CD4-positive, alpha-beta T cell treated with Interleukin-17A for 1 hour (primary cell): ENCODE results near the gene PDIA5.

Source experiments
- DNase-seq: peaks from one replicate; pipeline ENCODE4 v3.0.0-alpha.2; 2020

Gene PDIA5

DNA sequence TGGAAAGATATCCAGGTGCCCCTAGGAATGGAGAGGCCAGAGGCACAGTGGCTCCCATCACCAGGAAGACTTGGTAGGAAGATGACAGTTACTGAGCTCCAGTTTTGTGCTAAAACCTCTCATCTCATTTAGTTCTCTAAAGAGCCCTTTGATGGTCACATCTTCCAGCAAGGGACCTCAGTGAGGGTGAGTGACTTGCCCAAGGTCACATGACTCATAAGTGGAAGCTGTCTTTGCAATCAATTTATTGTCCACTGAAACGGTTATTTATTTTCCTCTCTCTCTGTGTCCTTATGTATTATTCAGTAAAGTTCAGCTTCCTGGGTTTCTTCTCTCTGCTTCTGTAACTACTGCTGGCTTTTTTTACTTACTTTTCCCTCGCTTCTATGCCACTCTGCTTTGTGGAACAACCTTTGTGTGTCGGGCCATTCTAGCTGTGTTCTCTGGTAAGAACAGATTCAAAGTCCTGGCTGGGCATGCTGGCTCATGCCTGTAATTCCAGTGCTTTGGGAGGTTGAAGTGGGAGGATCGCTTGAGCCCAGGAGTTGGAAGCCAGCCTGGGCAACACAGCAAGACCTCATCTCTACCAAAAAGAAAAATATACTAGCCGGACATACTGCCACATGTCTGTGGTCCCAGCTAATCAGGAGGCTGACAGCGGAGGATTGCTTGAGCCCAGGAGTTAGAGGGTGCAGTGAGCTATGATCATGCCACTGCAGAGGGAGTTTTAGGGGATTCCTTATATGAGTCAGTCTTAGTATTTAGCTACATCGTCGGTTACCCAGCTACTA lies 55.9 kb downstream of the PDIA5 start:
- DNase-seq = no peak

DNA sequence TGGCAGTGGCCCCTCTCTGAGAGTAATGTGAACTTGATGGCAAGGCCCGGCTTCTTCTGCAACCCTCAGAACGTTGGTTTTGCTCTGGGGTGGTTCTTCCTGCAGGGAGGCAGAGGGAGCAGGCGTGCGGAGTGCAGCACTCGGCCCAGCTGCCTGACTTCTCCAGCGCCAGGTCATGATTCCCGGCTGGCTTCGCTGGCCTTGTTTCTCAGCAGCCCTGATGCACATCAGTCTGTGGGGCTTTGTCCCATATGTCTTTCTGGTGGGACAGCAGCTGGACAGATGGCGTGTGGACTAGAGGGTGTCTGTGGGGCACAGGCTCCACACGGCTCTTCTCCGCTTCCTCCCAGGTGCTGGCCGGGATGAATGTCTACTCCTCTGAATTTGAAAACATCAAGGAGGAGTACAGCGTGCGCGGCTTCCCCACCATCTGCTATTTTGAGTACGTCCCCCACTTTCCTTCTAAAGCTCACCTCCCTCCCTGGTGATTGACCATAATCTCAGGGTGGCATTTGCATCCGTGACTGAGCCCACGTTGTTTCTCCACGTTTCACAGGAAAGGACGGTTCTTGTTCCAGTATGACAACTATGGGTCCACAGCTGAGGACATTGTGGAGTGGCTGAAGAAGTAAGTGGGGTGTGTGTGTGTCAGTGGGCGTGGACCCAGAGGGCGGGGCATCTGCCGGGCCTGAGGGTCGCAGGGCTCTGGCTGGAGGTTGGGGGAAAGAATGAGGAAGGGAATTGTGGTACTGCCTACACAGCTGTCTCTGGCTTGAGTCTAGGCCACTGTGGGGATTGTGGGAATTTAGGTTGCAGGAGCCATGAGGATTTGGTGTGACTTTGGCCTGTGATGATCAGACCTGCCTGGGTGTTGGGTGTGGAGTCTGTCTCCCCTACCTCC lies 57.1 kb downstream of the PDIA5 start:
- DNase-seq = no peak

DNA sequence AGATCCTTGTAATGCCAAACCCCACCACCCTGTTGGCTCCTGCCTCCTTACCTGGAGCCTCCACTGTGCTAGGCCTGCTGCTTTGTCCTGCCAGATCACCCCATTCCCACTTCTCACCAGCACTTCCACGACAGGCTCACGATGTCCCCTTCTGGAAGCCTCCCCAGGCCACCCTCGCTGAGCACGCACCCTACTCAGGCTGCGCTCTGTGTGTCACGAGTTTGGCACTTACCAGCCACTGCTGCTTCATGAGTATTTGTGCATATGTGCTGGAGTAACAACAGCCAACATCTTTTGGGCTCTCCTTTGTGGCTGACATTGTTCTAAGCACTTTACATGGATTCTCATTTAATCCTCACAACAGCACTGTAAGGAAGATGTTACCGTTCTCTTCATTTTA lies 58.1 kb downstream of the PDIA5 start:
- no peak for DNase-seq

DNA sequence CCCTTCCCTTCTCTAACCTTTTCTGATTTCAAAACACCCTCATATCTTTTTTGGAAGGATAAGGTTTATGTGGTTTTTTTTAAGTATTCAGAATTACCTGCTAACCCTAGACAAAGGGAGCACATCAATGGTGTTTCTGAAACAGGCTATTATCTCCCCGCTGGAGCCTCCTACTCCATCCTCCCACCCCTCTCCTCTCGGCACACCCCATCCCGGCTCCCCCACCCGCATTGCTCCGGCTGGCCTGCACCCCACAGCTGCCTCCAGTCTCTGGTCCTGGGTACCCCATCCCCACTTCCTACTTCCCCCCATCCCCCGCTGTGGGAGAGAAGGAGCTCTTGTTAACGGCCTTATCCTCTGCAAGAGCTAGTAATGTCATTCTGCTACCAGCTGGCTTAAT lies 59.2 kb downstream of the PDIA5 start:
- no peak for DNase-seq

DNA sequence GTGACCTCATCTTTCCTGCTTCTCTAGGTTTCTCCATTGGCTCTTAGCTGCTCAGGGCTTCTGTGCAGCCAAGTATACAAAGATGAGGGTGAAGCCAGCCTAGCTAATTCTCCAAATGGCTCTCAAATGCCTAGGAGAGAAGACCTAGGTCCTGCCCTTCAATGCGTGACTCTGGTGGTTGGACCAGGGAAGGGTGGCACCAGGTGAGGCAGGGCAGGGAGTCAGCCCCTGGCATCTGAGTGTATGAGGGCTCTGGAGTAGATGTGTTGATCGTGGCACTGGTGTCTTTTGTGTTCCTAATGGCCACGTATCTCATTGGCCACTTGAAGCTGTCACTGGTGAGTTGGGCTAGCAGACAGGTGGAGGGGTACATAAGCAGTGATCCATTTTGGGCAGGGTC lies 59.8 kb downstream of the PDIA5 start:
- DNase-seq = no peak

DNA sequence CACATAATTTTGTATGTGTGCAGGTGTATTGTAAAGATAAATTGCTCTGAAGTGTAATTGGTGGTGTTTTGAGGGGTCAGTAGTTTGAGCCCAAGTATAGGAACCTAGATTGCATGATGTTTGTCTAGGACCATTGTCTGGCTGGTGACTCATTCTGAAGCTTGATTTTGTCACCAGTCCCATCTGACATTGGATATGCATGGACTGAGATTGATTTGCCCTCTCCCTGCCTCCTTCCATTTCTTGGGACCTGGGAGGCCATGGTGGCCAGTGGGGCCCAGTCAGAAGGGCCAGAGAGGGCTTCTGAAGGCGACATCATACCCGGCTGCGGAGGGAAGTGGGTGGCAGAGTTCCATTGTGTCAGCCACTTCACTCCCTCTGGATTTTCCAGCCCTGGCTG lies 62.3 kb downstream of the PDIA5 start:
- no peak for DNase-seq

DNA sequence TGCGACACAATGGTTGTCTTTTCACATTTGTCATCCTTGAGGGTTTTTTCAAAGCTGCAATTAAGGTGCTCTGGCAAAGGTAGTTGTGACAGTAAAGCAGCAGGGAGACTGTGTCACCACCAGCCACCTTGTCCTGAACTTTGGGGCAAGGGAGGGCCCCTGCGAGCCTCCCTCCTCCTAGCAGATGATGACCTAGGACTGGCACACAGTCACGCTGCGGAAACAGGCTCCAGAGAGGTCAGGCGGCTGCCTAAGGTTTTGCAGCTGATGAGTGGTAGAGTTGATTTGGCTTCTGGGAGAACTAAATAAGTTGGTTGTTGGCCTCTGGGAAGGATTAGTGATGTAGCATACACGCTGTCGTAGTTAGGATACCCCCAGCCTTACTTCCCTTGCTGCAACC lies 62.7 kb downstream of the PDIA5 start:
- no peak for DNase-seq

DNA sequence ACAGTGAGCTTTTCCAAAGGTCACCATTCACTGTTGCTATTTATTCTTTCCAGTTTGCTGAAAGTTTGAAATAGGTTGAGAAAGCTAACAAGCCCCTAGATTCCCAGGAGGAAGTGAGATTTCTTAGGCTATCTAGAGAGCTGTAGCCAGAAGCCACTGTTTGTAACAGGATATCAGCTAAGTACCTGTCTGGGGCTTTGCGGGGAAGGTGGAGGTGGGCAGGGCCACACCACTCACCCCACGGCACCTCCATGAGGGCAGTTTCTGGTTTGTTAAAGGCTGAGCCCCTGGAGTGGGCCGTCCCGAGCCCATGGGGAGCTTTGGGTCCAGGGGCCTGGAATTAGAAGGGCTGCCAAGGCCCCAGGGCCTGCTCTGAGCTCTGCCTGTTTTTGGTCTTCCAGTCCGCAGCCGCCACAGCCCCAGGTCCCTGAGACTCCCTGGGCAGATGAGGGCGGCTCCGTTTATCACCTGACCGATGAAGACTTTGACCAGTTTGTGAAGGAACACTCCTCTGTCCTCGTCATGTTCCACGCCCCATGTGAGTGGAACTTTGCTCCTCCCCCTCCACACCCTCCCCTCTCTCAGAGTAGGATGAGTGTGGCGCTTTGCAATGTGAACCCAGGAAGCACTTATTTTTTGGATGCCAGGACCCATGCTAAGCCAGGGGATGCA lies 63.4 kb downstream of the PDIA5 start:
- no peak for DNase-seq

DNA sequence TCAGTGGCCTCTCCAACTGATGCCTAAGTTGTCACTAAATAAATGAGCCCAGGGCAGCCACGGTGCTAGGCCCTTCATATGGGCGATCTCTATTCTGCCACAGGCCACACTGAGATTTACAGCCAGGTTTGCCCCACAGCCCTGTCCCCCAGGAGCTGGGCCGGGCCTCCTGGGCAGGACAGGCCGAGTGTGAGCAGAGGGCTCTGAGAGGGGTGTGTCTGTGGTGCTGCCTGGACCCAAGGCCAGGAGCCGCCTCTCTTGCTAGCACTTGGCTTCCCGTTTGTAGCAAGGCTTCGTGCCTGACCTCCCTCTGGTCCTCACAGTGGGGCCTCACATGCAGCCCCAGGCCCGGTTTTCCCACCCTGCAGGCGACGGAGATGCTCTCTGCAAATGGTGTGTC lies 67.8 kb downstream of the PDIA5 start:
- DNase-seq = no peak

DNA sequence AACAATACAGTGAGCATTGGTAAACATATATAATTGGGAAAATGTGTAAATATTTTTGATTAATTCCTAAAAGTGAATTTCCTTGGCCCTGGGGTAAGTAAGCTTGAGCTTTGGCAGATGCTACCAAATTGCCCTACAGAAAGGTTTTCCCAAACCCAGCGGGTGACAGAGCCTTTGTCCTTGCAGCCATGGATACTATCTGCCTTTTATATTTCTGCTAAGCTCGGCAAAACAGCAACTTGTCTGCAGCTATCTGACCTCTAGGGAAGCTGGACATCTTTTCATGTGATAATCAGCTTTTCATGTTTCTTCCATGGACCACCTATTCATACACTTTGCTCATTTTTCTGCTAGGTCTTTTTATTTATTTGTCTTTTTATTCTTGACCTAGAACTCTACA lies 70.2 kb downstream of the PDIA5 start:
- DNase-seq = no peak

DNA sequence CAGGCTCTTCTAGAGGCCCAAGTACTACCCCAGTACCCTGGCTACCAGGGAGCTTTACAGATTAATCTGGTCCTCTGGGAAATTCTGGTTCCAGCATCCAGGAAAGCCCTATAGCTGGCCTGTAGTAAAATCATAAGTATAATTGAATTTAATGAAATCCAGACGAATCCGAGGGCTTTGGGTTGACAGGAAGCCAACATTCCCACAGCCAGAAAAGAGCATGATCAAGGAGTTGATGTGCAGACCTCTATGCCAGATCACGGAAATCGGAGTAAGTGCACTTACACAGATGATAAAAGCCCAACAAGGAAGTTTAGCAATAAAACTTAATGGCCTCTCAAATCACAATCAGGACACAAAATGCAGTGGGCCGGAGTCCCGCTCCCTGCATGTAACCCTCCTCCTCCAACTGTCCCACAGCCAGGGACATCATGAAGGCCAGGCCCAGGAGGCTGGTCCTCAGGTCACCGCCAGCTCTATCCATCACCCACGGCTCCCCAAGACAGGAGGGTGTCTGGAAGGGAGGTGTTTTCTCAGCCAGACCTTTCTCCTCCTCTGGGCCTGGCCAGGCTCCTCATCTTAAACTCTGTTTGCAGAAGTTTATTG lies 72.1 kb downstream of the PDIA5 start:
- DNase-seq = no peak

DNA sequence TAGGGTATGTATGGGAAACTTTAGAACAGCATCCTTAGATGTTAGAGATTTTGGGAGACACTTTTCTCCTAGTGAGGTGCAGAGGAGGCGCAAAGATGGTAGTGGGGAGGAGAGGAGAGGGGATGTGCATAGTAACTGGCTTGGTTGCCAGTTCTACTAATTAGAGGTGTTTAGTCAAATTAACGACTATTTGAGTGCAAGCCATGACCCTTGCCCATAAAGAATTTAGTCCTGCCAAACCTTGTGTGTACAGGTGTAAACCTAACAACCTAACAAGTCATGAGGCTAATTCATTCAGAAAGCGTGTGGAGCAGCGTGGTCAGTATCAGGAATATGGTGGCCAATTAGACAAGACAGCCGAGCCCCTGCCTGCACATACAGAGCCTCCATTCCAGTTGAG lies 72.7 kb downstream of the PDIA5 start:
- DNase-seq = no peak

DNA sequence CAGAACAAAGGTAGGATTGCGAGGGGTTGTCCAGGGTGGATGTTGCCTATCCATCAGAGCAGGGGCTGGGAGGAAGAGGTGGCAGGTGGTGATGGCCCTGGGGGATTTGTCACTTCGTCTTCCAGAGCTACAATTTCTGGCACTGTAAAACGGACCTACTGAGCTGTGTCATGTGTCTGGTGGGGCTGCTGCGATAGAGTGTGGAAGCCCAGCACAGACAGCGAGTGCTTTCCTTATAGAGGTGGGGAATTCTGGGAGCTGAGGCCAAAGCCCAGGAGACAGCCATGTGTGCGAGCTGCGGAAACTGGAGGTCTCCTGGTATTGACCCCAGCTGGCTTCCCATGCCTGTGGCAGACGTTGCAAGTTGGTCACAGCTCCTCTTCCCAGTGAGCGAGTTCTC lies 73.7 kb downstream of the PDIA5 start:
- DNase-seq = no peak

DNA sequence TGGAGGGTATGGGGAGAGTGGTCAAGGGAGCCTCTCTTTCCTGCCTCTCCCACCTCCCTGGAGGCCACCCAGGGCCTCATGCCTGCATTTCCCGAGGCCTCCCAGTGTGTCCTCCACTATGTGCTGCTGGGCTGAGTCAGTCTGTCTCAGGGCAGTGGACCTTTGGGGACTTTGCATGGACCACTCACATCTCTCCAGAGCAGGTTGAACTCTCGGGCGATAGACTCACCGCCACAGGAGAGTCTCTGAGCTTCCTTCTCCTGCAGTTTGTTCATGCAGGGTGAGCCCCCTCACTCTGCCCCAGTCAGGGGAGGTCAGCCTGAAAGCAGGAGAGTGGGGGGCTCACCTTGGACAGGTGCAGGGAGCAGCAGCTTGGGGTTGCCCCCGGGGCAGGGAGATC lies 74.5 kb downstream of the PDIA5 start:
- no peak for DNase-seq

DNA sequence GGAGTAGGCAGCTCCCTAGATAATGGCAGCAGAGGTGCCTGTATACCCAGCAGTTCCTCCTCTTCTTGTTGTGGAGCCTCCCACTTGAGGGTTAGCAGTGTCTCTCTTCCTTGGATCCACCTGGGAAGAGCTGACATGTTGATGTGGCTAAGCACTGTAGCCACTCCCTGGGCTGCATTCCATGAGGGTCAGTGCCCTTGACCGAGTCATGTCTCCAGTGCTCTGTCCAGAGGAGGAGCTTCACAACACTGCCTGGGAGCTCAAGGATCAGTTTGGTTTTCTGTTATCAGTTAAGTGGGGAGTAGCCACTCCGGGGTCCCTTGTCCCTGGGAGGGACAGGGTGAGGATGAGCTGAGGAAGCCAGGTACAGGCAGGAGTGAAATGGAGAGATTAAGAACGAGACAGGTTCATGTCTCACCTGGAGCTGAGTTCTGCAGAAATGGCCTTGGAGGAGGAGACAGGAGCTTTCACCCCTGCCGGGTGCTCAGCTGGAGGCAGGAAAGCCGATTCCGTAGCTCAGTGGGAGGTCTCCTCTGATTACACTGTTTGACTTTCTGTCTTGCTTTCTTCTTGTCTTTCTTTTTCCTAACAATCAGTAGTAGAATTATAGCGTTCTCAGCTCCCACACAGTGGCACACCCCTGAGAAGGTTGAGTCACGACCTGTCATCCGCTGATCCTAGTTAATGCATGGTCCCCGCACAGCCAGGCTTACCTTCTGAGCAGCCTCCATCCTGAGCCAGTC lies 77.0 kb downstream of the PDIA5 start:
- no peak for DNase-seq

DNA sequence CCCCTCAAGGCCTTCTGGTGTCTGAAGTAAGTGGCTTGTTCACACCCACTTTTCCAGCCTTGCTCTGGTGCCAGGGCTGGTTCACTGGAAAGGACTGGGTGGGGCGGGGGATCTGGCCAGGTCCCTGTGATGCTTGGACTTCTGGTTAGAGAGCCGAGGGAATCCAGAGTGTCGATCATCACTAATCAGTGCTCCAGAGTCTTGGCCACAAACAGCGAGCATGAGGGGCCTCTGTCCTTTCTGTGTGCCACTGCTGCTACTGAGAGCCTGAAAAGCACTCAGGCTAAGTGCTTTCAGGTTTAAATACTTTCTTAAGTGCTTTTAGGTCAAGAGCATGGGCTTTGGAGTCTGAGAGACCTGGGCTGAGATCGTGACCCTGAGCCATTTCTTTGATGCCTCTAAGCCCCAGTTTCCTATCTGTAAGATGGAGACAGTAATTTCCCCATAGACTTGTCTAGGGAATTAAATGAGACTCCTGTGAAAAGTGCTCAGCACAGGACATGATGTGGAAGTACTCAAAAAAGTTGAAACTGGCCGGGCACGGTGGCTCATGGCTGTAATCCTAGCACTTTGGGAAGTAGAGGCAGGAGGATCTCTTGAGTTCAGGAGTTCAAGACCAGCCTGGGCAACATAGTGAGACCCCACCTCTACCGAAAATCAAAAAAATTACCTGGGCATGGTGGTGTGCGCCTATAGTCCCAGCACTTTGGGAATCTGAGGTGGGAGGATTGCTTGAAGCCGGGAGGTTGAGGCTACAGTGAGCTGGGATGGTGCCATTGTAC lies 81.1 kb downstream of the PDIA5 start:
- no peak for DNase-seq

DNA sequence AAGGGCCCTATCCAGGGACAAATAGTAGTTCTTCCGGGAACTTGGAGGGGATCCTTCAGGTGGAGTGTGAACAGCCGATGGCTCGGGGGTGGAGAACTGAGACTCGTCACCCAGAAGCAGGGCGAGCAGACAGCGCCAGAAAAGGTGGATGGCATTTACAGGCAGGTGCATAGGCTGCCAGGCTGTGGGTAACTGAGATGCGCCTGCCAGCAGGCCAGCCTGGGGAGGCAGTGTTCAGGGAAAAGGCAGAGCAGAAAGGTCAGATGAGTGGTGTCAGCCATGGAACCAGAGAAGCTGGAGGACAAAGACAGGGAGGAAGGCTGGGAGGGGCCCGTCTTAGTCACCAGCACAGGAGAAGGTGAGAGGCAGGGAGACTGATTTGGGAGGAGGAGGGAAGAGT lies 81.9 kb downstream of the PDIA5 start:
- DNase-seq = no peak

DNA sequence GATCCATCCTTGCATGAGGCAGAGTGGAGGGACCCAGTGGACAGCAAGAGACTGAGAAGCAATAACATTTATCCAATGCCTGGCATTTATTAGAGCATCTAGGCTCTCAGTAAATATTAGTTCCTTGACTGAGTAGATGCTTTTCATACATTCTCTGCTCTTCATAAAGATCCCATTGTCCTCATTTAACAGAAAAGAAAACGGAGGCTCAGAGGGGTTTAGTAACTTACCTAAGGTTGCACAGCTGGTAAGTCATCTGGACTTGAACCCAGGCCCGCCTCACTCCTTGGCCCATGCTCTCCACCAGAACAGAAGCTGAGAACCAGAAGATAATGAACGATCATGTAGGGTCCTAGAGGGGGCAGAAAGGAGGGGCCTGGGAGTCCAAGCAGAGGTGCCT lies 82.7 kb downstream of the PDIA5 start:
- no peak for DNase-seq

DNA sequence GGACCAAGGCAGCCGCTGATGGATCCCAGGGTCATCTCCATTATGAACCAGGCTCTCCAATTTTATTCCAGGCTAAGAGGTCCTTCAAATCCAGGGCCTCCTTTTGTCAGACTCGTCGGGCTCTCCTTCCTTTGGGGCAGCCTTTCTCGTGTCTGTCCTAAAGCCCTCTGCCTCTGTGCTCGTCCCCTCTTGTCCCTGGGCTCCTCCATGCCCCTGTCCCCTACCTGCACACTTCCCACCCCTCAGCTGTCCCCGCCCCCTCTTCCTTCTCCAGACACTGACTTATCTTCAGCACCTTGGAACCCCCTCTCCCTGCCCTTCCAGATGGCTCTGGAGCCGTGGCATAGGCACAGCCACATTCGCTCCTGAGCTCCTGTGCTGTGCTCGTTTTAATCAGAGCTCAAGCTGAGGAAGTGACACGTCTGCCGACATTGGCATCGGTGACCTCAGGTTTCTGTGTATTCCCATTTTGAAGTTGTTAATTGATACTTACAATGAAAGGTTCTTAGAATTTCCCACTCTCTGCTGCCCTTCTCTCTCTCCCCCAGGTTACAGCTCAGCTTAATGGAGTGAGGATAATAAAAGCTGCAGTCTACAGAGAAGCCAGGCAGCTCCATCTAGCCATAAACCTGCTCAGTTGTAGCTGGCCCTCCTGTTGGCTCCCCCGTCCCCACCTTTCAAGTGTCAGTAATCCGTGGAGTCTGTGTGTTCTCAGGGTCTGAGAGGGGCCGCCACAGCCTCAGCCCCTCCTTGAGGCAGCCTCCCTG lies 83.8 kb downstream of the PDIA5 start:
- DNase-seq = no peak

DNA sequence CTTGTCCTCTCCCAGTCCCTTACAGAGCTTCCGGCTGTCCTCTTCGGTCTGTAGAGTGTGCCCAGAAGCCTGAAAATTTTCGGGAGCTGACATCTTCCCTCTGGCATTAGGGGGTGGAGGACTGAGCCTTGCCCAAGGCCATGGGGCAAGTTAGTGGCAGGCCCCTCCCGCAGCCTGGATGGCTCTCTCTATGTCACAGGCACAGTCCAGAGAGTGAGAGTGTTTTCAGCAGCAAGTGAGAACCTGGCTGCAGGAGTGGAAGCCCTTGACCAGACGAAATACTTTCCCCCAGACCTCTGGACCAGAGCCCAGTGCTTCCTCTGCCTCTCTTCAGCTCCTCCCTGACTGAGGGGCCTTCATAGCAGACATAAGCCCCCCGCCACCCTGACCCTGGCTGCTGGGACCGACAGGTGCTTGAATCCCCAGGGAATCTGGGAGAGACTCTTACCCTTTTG lies 84.5 kb downstream of the PDIA5 start:
- no peak for DNase-seq
